GM10266 (cell line): ENCODE results near the gene ABHD1.

Experiments used
- DNase-seq: peaks from one replicate; pipeline ENCODE4 v3.0.0; 2012; ENCODE audit errors: extremely low spot score
- TF ChIP-seq, protein P1 (sequence below): IDR thresholded peaks from 2 replicates; pipeline ENCODE4 v1.5.1; 2012; ENCODE audit warnings: mild to moderate bottlenecking, low read depth; ENCODE audit not compliant: control insufficient read depth, insufficient read depth; ENCODE audit errors: missing control alignments

Gene ABHD1

DNA sequence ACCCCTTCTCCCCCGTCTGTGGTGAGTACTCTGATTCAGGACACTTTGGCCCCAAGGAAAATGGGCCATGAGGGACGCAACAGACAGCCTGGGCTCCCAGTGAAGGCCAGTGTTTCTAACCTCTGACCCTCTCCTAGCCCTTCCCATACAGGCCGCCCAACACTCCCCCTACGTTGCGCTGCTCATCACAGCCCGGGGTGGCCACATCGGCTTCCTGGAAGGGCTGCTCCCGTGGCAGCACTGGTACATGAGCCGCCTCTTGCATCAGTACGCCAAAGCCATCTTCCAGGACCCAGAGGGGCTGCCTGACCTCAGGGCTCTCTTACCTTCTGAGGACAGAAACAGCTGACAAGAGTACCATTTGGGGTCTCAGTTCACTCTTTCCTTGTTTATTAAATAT lies 6.8 kb downstream of the ABHD1 start:
- no peak for DNase-seq
- TF ChIP-seq, protein P1, sequence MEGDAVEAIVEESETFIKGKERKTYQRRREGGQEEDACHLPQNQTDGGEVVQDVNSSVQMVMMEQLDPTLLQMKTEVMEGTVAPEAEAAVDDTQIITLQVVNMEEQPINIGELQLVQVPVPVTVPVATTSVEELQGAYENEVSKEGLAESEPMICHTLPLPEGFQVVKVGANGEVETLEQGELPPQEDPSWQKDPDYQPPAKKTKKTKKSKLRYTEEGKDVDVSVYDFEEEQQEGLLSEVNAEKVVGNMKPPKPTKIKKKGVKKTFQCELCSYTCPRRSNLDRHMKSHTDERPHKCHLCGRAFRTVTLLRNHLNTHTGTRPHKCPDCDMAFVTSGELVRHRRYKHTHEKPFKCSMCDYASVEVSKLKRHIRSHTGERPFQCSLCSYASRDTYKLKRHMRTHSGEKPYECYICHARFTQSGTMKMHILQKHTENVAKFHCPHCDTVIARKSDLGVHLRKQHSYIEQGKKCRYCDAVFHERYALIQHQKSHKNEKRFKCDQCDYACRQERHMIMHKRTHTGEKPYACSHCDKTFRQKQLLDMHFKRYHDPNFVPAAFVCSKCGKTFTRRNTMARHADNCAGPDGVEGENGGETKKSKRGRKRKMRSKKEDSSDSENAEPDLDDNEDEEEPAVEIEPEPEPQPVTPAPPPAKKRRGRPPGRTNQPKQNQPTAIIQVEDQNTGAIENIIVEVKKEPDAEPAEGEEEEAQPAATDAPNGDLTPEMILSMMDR: no peak

DNA sequence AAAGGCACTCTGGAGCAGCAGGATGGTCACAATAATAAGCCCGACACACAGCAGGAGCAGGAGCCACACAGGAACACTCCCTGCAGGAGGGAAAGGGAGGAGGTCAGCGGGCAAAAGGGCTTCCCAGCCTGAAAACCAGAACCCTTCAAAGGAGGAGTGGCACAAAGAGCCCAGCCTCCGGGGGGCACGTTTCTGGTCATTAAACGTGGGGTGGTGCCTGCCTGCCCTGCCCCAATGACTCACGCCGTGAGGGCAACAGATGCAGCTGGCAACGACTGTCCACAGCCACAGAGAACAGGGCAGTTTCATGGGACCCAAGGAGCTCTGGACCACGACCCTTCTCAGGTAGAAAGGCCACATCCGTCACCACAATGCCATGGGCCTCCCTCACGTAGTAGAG lies 7.8 kb downstream of the ABHD1 start:
- DNase-seq: no peak

DNA sequence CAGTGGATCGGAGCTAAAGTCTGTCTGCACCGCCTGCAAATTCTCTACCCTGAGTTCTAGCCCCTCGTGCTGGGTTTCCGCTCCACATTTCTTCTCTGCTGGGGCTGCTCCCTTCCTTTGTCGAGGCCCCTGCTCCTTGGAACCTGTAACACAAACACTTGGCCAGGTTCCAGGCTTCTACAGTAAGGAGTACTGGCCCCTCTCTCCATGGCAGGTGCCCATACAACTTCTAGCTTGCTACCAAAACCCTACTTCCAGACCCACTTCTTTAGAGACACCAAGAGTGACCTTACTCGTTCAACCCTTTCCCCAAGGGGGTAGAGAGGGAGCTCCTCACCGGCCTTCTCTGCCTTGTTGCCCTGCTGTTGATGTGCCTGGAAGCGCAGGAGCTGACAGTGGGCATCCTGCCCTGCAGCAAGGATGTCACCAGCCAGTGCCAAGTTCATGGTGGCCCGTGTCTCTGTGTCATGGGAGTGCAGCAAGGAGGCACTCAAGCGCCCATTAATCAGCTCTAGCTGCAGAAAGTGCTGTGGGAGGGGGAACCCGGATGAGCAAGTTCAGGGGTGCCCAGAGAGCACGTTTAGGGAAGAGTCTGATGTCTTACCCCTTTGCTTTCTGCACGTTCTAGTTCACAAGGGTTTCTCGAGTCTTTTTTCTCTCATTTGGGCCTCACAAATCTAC lies 9.7 kb downstream of the ABHD1 start:
- DNase-seq: peak; percentile 56
- TF ChIP-seq, protein P1: peak; percentile 15

More for the DNA sequence above, 7.8 kb downstream of the ABHD1 start:
- TF ChIP-seq, protein P1: no peak

DNA sequence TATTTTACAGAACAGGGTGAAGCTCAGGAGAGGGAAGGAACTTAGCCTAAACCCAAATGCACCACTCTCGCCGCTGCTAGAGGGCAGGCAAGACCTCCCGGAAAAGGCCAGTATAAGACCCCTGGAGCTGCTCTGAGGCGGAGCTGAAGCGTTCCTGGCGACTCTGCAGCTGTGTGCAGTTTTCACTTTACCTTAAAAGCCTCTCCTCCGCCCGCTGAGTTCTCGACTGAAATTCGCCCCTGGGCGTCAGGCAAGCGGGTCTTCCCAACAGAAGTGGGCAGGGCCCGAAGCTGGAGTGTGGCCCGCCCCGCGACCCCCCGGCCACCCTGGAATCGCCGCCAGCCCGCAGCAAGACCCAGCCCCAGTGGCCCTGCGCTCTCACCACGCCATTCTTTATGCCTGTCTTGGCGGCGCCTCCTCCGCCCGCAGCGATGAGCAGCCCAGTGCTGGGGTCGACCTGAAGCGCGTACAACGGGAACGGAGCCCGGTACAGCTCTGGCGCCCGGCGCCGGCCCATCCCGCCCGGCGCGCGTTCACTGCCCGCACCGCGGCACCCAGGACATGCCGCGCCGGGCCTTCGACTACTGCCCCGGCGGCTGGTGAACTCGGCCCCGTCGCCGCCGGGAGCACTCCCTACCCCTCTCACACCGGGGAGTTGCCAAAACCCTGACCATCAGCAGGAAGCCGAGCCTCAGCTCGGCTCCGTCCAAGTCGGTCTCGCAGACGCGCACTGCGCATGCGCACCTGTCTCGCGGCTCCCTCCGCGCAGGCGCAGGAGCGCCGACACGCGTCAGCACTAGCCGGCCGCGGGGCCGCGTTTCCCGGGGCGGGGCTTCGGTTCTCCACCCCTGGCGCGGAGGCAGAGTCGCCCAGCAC lies 10.5 kb downstream of the ABHD1 start, which contains the start of gene PREB:
Gene PREB (minus strand): TSS at position 732 of the 876 bp plus-strand sequence. CDS start 215 bp downstream, at position 517.
- DNase-seq: peak; percentile 99
- TF ChIP-seq, protein P1: peak; percentile 44

DNA sequence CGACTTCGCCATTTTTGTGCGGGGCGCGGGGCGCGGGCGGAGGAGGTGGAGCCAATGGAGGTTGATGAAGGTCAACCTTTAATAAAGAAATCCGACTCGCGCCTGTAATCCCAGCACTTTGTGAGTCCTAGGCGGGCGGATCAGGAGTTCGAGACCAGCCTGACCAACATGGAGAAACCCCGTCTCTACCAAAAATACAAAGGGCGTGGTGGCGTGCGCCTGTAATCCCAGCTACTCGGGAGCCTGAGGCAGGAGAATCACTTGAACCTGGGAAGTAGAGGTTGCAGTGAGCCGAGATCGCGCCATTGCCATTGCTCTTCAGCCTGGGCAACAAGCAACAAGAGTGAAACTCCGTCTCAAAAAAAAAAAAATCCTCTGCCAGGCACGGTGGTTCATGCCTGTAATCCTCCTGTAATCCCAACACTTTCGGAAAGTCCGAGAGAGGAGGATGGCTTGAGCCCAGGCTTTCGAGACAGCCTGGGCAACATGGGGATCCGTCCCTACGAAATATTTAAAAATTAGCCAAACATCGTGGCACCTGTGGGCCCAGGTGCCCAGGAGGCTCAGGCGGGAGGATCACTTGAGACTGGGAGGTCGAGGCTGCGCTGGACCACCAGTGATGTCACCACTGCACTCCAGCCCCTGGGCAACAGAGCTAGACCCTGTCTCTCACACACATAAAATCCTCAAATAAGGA lies 11.3 kb downstream of the ABHD1 start:
- DNase-seq: no peak
- TF ChIP-seq, protein P1: no peak

DNA sequence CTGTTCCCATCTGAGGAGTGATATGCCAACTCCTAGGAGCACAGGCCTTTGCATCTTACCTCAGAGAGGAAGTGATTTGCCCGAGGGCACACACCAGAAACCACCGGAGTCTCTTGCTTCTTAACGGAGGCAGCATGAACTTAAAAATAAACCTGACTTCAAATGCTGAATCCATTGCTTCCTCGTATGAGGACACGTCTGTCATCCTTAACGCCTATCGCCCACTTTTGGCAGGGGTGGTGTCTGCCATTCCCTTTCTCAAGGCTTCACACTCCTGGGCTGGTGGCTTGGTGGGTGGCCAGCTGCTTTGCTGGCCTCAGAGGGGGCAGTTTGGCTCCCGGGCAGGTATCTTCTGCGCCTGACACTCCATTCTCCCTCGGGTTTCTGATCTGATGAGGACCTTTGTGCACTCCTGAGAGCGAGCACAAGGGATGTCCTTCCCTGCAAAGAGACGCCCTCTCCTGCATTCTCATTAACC lies 11.9 kb downstream of the ABHD1 start:
- no peak for DNase-seq

More for the DNA sequence above, 11.9 kb downstream of the ABHD1 start:
- TF ChIP-seq, protein P1: no peak
